Fibroblast of lung (primary cell): ENCODE results near the gene OR52L1. TPM values are rescaled to one million over a fixed set of nuclear protein-coding genes. Genes with fewer than 3 reads are reported as not detected.
"Not testable (repeated sequence)": the region's sequence is repeated elsewhere in the genome, so short reads cannot be mapped to it uniquely, and the experiment has no call there.

Experiments
- DNase-seq, 2 donors: peaks; one replicate each; pipeline versions ENCODE4 v3.0.0 to v3.0.0-alpha.2; 2010; ENCODE audit warnings: low read depth in 2 of 2
- H2AFZ ChIP-seq: 2 replicates; pipeline ENCODE4 v1.5.1; 2012; ENCODE audit warnings: low read length, control low read depth, inconsistent platforms
- H3K27ac ChIP-seq: 2 replicates; pipeline ENCODE4 v1.5.1; 2011; ENCODE audit warnings: low read length, control low read depth; ENCODE audit not compliant: insufficient read depth
- H3K27me3 ChIP-seq: 2 replicates; pipeline ENCODE4 v1.5.1; 2011; ENCODE audit warnings: mild to moderate bottlenecking, low read length; ENCODE audit not compliant: control insufficient read depth, insufficient read depth
- H3K36me3 ChIP-seq: 2 replicates; pipeline ENCODE4 v1.5.1; 2011; ENCODE audit warnings: low read length; ENCODE audit not compliant: control insufficient read depth, insufficient read depth
- H3K4me1 ChIP-seq: 2 replicates; pipeline ENCODE4 v1.5.1; 2011; ENCODE audit warnings: low read length; ENCODE audit not compliant: control insufficient read depth, insufficient read depth; ENCODE audit errors: extremely low read depth
- H3K4me2 ChIP-seq: 2 replicates; pipeline ENCODE4 v1.5.1; 2011; ENCODE audit warnings: low read length, control low read depth; ENCODE audit not compliant: insufficient read depth; ENCODE audit errors: extremely low read depth
- H3K4me3 ChIP-seq, 4 experiments: fragments of 200-600 bp in 1 of 4; sonication (generic) in 1 of 4; replicated peaks in 1 of 4; 2 replicates each; pipeline ENCODE4 v1.5.1; 2011 to 2016; ENCODE audit warnings: low read length in 4 of 4, low read depth in 3 of 4, mild to moderate bottlenecking in 3 of 4, control low read depth in 2 of 4, inconsistent platforms in 1 of 4, mixed read lengths in 1 of 4; ENCODE audit not compliant: insufficient read depth in 1 of 4; ENCODE audit errors: control extremely low read depth in 1 of 4
- H3K79me2 ChIP-seq: 2 replicates; pipeline ENCODE4 v1.5.1; 2012; ENCODE audit warnings: mild to moderate bottlenecking, low read length, inconsistent platforms; ENCODE audit not compliant: control insufficient read depth, insufficient read depth
- H3K9ac ChIP-seq: 2 replicates; pipeline ENCODE4 v1.5.1; 2011; ENCODE audit warnings: mild to moderate bottlenecking, low read length, control low read depth; ENCODE audit not compliant: insufficient read depth
- H3K9me3 ChIP-seq: 2 replicates; pipeline ENCODE4 v1.5.1; 2012; ENCODE audit warnings: low read depth, low read length; ENCODE audit not compliant: control insufficient read depth, insufficient read depth
- H4K20me1 ChIP-seq: 2 replicates; pipeline ENCODE4 v1.5.1; 2011; ENCODE audit warnings: low read length; ENCODE audit not compliant: control insufficient read depth, insufficient read depth; ENCODE audit errors: extremely low read depth
- EZH2 ChIP-seq: IDR thresholded peaks from 2 replicates; pipeline ENCODE4 v1.5.1; 2012; ENCODE audit warnings: low read length, control low read depth, mild to moderate bottlenecking; ENCODE audit errors: missing control alignments
- polyA plus RNA-seq, 2 donors: library from polyadenylated mRNA; depleted of rRNA in 1 of 2; stranded (reverse) in 1 of 2; unstranded in 1 of 2; fragments of >200 nt; gene quantifications; 2 replicates each; pipeline ENCODE4 v1.2.1, GENCODE V29; 2011 to 2012; ENCODE audit warnings: missing spikeins in 1 of 2
- total RNA-seq: library from RNA; depleted of rRNA; stranded (reverse); fragments of >200 nt; gene quantifications from 2 replicates; pipeline ENCODE4 v1.2.1, GENCODE V29; 2014
- TF ChIP-seq, protein P1 (sequence below), 2 donors: IDR thresholded peaks in 1 of 2; conservative IDR thresholded peaks in 1 of 2; 1 replicate in 1 of 2; 2 replicates in 1 of 2; pipeline ENCODE4 v1.5.1; 2011 to 2012; ENCODE audit warnings: low read length in 2 of 2, control low read depth in 1 of 2, inconsistent platforms in 1 of 2, low read depth in 1 of 2, mild to moderate bottlenecking in 1 of 2

OR52L1 gene
- total and polyA plus RNA-seq, 2 donors (not counting 1 experiment from before 2014, with no cell fraction given), result not detected

GRCh38 chr11:5966958-5967357 is 19.8 kb downstream of the OR52L1 start:
- no peaks in the 10 kb centered on the region for H4K20me1 ChIP-seq

DNA sequence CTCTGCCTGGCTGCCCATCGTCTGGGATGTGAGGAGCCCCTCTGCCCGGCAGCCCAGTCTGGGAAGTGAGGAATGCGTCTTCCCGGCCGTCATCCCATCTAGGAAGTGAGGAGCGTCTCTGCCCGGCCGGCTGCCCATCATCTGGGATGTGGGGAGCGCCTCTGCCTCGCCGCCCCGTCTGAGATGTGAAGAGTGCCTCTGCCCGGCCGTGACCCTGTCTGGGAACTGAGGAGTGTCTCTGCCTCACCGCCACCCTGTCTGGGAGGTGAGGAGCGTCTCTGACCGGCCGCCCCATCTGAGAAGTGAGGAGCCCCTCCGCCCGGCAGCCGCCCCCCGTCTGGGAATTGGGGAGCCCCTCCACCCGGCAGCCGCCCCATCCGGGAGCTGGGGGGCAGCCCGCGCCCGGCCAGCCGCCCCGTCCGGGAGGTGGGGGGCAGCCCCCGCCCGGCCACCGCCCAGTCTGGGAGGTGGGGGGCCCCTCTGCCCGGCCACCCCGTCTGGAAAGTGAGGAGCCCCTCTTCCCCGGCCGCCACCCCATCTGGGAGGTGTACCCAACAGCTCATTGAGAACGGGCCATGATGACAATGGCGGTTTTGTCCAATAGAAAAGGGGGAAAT is 26.0 kb downstream of the OR52L1 start:
- not testable (repeated sequence) for H3K4me2 ChIP-seq, H3K4me3 ChIP-seq, H3K79me2 ChIP-seq, H3K9ac ChIP-seq, H3K27ac ChIP-seq, H3K36me3 ChIP-seq, H3K9me3 ChIP-seq, DNase-seq, H3K27me3 ChIP-seq, H2AFZ ChIP-seq, H4K20me1 ChIP-seq, H3K4me1 ChIP-seq

More at GRCh38 chr11:5966958-5967357, 19.8 kb downstream of the OR52L1 start:
- TF ChIP-seq EZH2, result no peak
- TF ChIP-seq, protein P1, sequence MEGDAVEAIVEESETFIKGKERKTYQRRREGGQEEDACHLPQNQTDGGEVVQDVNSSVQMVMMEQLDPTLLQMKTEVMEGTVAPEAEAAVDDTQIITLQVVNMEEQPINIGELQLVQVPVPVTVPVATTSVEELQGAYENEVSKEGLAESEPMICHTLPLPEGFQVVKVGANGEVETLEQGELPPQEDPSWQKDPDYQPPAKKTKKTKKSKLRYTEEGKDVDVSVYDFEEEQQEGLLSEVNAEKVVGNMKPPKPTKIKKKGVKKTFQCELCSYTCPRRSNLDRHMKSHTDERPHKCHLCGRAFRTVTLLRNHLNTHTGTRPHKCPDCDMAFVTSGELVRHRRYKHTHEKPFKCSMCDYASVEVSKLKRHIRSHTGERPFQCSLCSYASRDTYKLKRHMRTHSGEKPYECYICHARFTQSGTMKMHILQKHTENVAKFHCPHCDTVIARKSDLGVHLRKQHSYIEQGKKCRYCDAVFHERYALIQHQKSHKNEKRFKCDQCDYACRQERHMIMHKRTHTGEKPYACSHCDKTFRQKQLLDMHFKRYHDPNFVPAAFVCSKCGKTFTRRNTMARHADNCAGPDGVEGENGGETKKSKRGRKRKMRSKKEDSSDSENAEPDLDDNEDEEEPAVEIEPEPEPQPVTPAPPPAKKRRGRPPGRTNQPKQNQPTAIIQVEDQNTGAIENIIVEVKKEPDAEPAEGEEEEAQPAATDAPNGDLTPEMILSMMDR (conservative IDR thresholded peaks at IDR 0.05 in 1 of 2, IDR thresholded peaks at IDR 0.05 in 1 of 2; ENCODE audit: low read depth in 1 of 2, low read length in 2 of 2), result no peak
- H2AFZ ChIP-seq, result no peak overlapping the region
- no peaks in the 10 kb centered on the region for H3K4me1 ChIP-seq
- no peak overlapping the region for H3K4me3 ChIP-seq
- no peak overlapping the region for H3K27ac ChIP-seq
- H3K79me2 ChIP-seq, result no peaks in the 10 kb centered on the region
- H3K4me2 ChIP-seq, result no peak overlapping the region
- H3K27me3 ChIP-seq, result no peaks in the 10 kb centered on the region
- no peak for DNase-seq
- H3K9me3 ChIP-seq, result no peaks in the 10 kb centered on the region
- H3K9ac ChIP-seq, result no peak overlapping the region
- no peaks in the 10 kb centered on the region for H3K36me3 ChIP-seq

- Histone ChIP-seq H4K20me1 (no peaks in the 10 kb centered on the region), H2AFZ (no peak overlapping the region), H3K4me3 (no peak overlapping the region), H3K27me3 (no peaks in the 10 kb centered on the region), H3K4me1 (no peaks in the 10 kb centered on the region), H3K79me2 (no peaks in the 10 kb centered on the region), H3K4me2 (no peak overlapping the region), H3K36me3 (no peaks in the 10 kb centered on the region), H3K27ac (no peak overlapping the region), H3K9ac (no peak overlapping the region), H3K9me3 (no peaks in the 10 kb centered on the region)
- TF ChIP-seq EZH2, result no peak
- no peak for DNase-seq
Measured at GRCh38 chr11:5955586-5955985, 31.2 kb downstream of the OR52L1 start.

DNA sequence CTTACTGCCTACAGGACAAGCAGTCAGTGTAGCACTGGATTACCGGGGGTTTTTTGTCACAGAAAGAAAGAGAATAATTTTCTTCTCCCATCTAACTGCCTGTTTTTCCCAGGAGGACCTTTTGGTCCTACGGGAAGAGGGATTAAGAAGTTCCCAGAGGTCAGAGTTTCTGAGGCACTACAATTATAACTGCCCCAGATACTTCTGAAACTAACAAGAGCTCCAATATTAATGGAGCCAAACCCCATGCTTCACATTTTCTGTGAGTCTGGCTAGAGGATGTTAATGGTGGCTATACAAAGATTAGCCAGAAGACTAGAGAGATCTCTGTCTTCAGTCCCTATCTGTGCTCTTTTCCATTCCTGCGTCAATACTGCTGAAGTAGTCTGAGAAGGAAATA is 44.8 kb downstream of the OR52L1 start, which contains the start of gene OR56A3:
Gene OR56A3, plus strand, starts transcription at position 301 of the 400 bp plus-strand sequence. CDS start 5,096 bp downstream, outside the sequence.
- no peak within 1 kb of the TSS for H2AFZ ChIP-seq
- H3K9me3 ChIP-seq, result no peaks in the 10 kb centered on the region
- H3K4me2 ChIP-seq, result no peak within 1 kb of the TSS
- no peaks in the 10 kb centered on the region for H4K20me1 ChIP-seq
- H3K4me3 ChIP-seq, result no peak within 1 kb of the TSS
- TF ChIP-seq, protein P1 (conservative IDR thresholded peaks at IDR 0.05 in 1 of 2, IDR thresholded peaks at IDR 0.05 in 1 of 2; ENCODE audit: low read depth in 1 of 2, low read length in 2 of 2), result no peak
- no peak for TF ChIP-seq EZH2
- no peaks in the 10 kb centered on the region for H3K4me1 ChIP-seq
- DNase-seq, result no peak
- no peak within 1 kb of the TSS for H3K9ac ChIP-seq
- no peaks in the 10 kb centered on the region for H3K27me3 ChIP-seq
- no peaks in the 10 kb centered on the region for H3K36me3 ChIP-seq
- H3K27ac ChIP-seq, result no peak within 1 kb of the TSS
- no peaks in the 10 kb centered on the region for H3K79me2 ChIP-seq
